Karpas-422 (cell line): ENCODE data around the gene GTF2F2. TPM values are rescaled to one million over a fixed set of nuclear protein-coding genes. Genes with fewer than 3 reads are reported as not detected.
A peak's percentile ranks its signal among the peaks of the same experiment; 100 is the strongest.

Source experiments
- DNase-seq: peaks from one replicate; pipeline ENCODE4 v3.0.0-alpha.2; 2015
- H2AFZ ChIP-seq: fragments of 200-600 bp; sonication (generic); 2 replicates; pipeline ENCODE4 v1.6.1; 2014; ENCODE audit warnings: antibody characterized with exemption, low read length, mixed read lengths
- H3K27ac ChIP-seq: fragments of 200-600 bp; sonication (generic); 2 replicates; pipeline ENCODE4 v1.5.1; 2014; ENCODE audit warnings: mild to moderate bottlenecking, low read length, moderate library complexity
- H3K27me3 ChIP-seq: fragments of 200-600 bp; sonication (generic); 2 replicates; pipeline ENCODE4 v1.6.1; 2014; ENCODE audit warnings: low read length, mixed read lengths
- H3K36me3 ChIP-seq: fragments of 200-600 bp; sonication (generic); 2 replicates; pipeline ENCODE4 v1.6.1; 2014; ENCODE audit warnings: low read length, mixed read lengths; ENCODE audit not compliant: insufficient read depth
- H3K4me1 ChIP-seq: fragments of 200-600 bp; sonication (generic); 2 replicates; pipeline ENCODE4 v1.6.1; 2014; ENCODE audit warnings: mild to moderate bottlenecking, low read length, mixed read lengths
- H3K4me2 ChIP-seq: fragments of 200-600 bp; sonication (generic); 2 replicates; pipeline ENCODE4 v1.6.1; 2014; ENCODE audit warnings: low read length, low read depth, mild to moderate bottlenecking; ENCODE audit not compliant: poor library complexity, severe bottlenecking
- H3K4me3 ChIP-seq: fragments of 200-600 bp; sonication (generic); 2 replicates; pipeline ENCODE4 v1.5.1; 2014; ENCODE audit warnings: mild to moderate bottlenecking, antibody characterized with exemption, low read length, mixed read lengths
- H3K79me2 ChIP-seq: fragments of 200-600 bp; sonication (generic); 2 replicates; pipeline ENCODE4 v1.6.1; 2014; ENCODE audit warnings: mild to moderate bottlenecking, low read length, mixed read lengths
- H3K9ac ChIP-seq: fragments of 200-600 bp; sonication (generic); 2 replicates; pipeline ENCODE4 v1.6.0; 2014; ENCODE audit warnings: low read length
- H3K9me2 ChIP-seq: fragments of 200-600 bp; sonication (generic), shearing (Covaris generic); replicated peaks from 2 replicates; pipeline ENCODE4 v1.6.0; 2014; ENCODE audit warnings: mild to moderate bottlenecking, low read length, moderate library complexity; ENCODE audit not compliant: insufficient read depth
- H3K9me3 ChIP-seq: fragments of 300-700, 200-600 bp; sonication (generic); 2 replicates; pipeline ENCODE4 v1.6.1; 2014; ENCODE audit warnings: low read length, mixed read lengths
- H4K20me1 ChIP-seq: fragments of 200-600 bp; sonication (generic); 2 replicates; pipeline ENCODE4 v1.6.1; 2014; ENCODE audit warnings: mild to moderate bottlenecking, antibody characterized with exemption, low read length, low read depth; ENCODE audit not compliant: insufficient read depth
- small RNA-seq: library from RNA; depleted of rRNA; stranded (forward); fragments of <200 nt; gene quantifications from one replicate; pipeline ENCODE3, GENCODE V24; 2014
- total RNA-seq: library from RNA; depleted of rRNA; stranded (reverse); fragments of >200 nt; shearing (Covaris generic); gene quantifications from 2 replicates; pipeline ENCODE4 v1.2.3, GENCODE V29; 2014; ENCODE audit warnings: low replicate concordance; rRNA removed

Gene GTF2F2
- total RNA-seq, 1 experiment from 2014 or later: 31.7 TPM

DNA sequence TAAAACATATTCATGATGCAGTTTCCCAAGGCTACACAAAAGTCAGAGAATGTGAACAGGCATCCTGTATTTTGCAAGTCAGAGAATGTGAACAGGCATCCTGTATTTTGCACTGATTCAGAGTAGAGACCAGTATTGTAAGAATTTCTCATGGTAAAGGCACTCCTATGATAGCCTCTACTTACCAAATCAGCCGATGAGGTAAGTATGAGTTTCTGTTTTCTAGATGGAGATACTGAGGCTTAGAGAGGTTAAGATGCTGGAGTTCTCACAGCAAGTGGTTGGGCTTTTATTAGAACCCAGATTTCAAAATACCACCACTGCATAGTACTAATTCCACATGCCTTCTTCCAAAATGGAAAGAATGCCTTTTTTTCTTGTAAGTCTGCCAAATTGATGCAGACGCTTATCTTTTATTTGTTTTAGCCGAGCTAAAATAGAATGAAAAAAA lies 208.4 kb downstream of the GTF2F2 start:
- H3K4me2 ChIP-seq: no peak overlapping the region
- no peak overlapping the region for H3K9ac ChIP-seq
- no peaks in the 10 kb centered on the region for H3K36me3 ChIP-seq
- no peaks in the 10 kb centered on the region for H3K27me3 ChIP-seq
- H3K4me3 ChIP-seq: no peak overlapping the region
- no peaks in the 10 kb centered on the region for H3K9me2 ChIP-seq
- H3K27ac ChIP-seq: no peak overlapping the region
- H3K79me2 ChIP-seq: no peaks in the 10 kb centered on the region
- DNase-seq: no peak
- H4K20me1 ChIP-seq: no peaks in the 10 kb centered on the region
- peaks cover 13% of the 10 kb centered on the region for H3K4me1 ChIP-seq
- H2AFZ ChIP-seq: no peak overlapping the region
- H3K9me3 ChIP-seq: no peaks in the 10 kb centered on the region

DNA sequence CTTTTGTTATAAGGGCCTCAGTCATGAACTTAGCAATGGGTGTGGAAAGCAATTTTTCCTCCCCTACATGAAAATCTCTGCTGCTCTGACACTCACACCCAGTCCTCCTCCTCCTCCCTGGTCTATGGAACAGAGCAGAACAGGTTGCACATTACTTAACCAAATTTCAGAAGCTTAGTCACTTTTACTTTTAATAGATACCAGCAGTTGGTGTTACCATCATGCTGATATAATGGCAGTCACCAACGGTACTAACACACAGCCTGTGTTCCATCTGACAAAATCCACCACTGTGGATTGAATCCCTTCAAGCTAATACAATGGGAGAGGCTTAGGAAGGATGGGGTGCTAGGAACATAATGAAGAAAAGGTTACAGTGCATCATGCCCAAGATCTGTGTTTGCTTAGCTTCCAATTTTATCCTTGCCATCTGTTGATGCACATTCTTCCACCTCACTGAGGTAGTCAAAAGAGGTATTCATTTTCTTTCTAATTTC lies 210.9 kb downstream of the GTF2F2 start:
- Histone ChIP-seq H3K9ac (no peak overlapping the region), H3K27me3 (no peaks in the 10 kb centered on the region), H3K9me2 (no peaks in the 10 kb centered on the region), H3K27ac (no peak overlapping the region), H3K4me2 (no peak overlapping the region), H3K9me3 (no peaks in the 10 kb centered on the region), H3K4me1 (peaks cover 13% of the 10 kb centered on the region), H4K20me1 (peaks cover 18% of the 10 kb centered on the region; the same call in 1 of the 2 replicates), H2AFZ (no peak overlapping the region), H3K79me2 (no peaks in the 10 kb centered on the region), H3K36me3 (peaks cover 2% of the 10 kb centered on the region; the same call in 1 of the 2 replicates), H3K4me3 (no peak overlapping the region)
- DNase-seq: peak; percentile 53

DNA sequence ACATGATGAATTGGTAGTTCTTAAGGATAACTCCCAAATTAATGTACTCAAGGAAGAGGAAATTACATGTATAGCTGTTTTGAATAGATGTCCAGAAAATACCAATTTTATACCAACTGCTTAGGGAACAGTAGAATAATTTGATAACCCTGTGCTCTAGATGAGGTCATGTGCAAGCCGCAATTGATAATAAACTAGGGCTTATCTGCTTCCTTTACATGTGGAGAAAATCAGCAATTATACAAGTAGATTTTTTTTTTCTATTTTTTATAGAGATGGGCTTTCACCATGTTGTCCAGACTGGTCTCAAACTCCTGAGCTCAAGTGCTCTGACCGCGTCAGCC lies 211.4 kb downstream of the GTF2F2 start:
- no peak overlapping the region for H3K27ac ChIP-seq
- H3K9ac ChIP-seq: no peak overlapping the region
- peaks cover 7% of the 10 kb centered on the region for H3K36me3 ChIP-seq
- H3K9me2 ChIP-seq: no peaks in the 10 kb centered on the region
- no peak overlapping the region for H3K4me3 ChIP-seq
- H3K4me2 ChIP-seq: no peak overlapping the region
- H3K4me1 ChIP-seq: peaks cover 13% of the 10 kb centered on the region
- peaks cover 23% of the 10 kb centered on the region; the same call in 1 of the 2 replicates for H4K20me1 ChIP-seq
- DNase-seq: no peak
- no peaks in the 10 kb centered on the region for H3K79me2 ChIP-seq
- no peak overlapping the region for H2AFZ ChIP-seq
- no peaks in the 10 kb centered on the region for H3K9me3 ChIP-seq
- H3K27me3 ChIP-seq: no peaks in the 10 kb centered on the region

DNA sequence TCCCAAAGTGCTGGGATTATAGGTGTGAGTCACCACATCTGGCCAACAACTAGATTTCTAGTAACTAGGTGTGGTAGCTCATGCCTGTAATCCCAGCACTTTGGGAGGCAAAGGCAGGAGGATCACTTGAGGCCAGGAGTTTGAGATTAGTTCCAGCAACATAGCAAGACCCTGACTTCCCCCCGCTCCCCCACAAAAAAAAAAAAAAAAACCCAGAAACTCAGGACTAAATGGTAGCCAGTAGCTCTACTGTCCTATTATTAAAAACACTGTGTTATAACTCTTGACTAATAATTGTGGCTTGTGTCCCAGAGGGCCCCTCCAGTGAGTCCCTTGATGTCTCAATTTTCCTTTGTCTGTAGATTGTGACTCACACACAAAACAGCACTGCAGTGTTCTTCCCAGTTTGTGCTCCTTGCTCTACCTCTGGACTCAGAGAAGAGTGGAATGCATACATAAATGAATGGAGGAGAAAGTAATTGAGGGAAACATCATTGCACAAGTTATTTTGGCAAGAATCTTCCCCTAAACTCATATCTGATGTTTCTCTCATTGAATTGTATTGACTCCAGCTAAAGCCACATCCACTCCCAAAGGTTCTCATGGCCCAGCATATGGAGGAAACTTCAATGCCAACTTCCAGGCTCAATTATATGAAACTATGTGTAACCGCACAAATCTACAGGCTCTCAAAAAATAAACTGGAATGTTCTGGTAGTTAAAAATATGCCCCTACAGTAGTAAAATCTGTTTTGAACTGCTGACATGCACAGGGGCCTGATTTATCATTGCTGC lies 211.9 kb downstream of the GTF2F2 start:
- no peak overlapping the region for H3K27ac ChIP-seq
- H4K20me1 ChIP-seq: peaks cover 28% of the 10 kb centered on the region
- H3K9ac ChIP-seq: no peak overlapping the region
- no peaks in the 10 kb centered on the region for H3K79me2 ChIP-seq
- peaks cover 13% of the 10 kb centered on the region for H3K4me1 ChIP-seq
- no peaks in the 10 kb centered on the region for H3K9me3 ChIP-seq
- no peaks in the 10 kb centered on the region for H3K27me3 ChIP-seq
- no peak overlapping the region for H2AFZ ChIP-seq
- DNase-seq: peak; percentile 51
- no peaks in the 10 kb centered on the region for H3K9me2 ChIP-seq
- H3K36me3 ChIP-seq: peaks cover 12% of the 10 kb centered on the region
- H3K4me2 ChIP-seq: no peak overlapping the region
- H3K4me3 ChIP-seq: no peak overlapping the region

DNA sequence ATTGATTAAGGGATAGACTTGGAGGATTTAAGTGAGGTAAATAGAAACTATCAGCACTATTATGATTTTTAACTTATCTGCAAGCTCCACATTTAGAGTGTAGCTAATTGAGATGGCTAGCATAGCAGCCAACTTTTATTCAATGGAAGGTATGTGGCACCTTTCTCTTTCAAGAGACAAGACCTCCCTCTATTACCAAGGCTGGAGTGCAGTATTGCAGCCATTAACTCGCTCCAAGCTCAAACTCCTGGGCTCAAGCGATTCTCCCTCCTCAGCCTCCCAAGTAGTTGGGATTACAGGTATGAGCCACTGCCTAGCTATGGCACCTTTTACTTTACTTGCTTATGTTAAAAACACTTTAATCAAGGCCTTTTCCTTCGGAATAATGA lies 212.5 kb downstream of the GTF2F2 start:
- H2AFZ ChIP-seq: no peak overlapping the region
- H3K27me3 ChIP-seq: no peaks in the 10 kb centered on the region
- no peaks in the 10 kb centered on the region for H3K9me3 ChIP-seq
- no peak overlapping the region for H3K9ac ChIP-seq
- no peak overlapping the region for H3K27ac ChIP-seq
- no peak overlapping the region for H3K4me3 ChIP-seq
- peaks cover 18% of the 10 kb centered on the region for H3K36me3 ChIP-seq
- DNase-seq: no peak
- H4K20me1 ChIP-seq: peaks cover 34% of the 10 kb centered on the region
- H3K4me1 ChIP-seq: peaks cover 13% of the 10 kb centered on the region
- no peaks in the 10 kb centered on the region for H3K9me2 ChIP-seq
- H3K79me2 ChIP-seq: 0 out of 2 replicates have a peak, but pooled peaks cover 1% of the 10 kb centered on the region
- H3K4me2 ChIP-seq: no peak overlapping the region

DNA sequence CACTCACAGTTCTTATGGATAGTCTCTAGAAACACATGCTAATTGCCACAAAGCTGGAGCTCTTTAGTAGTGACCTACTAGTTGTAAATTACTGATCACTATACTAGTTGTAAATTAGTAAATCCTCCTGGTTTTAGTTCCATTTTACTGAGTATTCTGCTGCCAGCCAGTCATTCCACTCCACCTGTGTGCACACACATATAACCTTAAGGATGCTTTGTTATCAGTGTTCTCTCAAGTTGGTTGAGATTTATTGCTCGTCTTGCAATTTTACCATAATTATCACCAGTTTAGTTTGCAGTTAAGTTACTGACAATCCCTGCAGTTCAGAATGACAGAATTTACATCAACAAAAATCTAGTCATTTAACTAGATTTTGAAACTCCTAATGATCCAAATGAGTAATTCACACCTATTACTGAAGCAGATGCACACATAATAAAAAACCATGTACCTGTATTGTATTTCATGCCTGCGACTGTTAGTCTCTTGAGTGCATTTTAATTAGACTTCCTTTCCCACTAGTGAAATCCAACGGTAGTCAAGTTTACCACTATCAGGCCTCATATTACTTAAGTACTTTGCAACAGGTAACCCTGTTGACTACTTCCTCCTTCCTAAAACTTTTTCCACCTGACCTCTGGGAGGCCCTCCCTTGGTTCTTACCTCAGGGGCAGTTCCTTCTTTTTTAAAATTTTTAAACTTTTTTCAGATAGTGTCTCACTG lies 213.1 kb downstream of the GTF2F2 start:
- peaks cover 24% of the 10 kb centered on the region for H3K36me3 ChIP-seq
- peaks cover 16% of the 10 kb centered on the region for H3K4me1 ChIP-seq
- no peak overlapping the region for H3K27ac ChIP-seq

More for the DNA sequence above, 213.1 kb downstream of the GTF2F2 start:
- Histone ChIP-seq H3K9me2 (no peaks in the 10 kb centered on the region), H3K79me2 (peaks cover 7% of the 10 kb centered on the region), H3K27me3 (no peaks in the 10 kb centered on the region), H4K20me1 (peaks cover 40% of the 10 kb centered on the region), H3K9ac (no peak overlapping the region), H3K4me2 (no peak overlapping the region), H2AFZ (no peak overlapping the region), H3K4me3 (no peak overlapping the region), H3K9me3 (no peaks in the 10 kb centered on the region)
- no peak for DNase-seq

Small RNA genes within 50 kb of the gene (small RNA-seq; reads per million reads assigned to genes)
- gene AL138693.1 (not detected), gene AL138963.2 (not detected)

Other genes with a start within 250 kb of the GTF2F2 start
- gene NUFIP1, start 131.0 kb upstream of the GTF2F2 start, total RNA-seq: 3.8 and 7.3 TPM in 2 replicates
- gene GPALPP1, start 131.0 kb upstream of the GTF2F2 start, total RNA-seq: 23.8 and 36.2 TPM in 2 replicates
- not detected in 2 replicates for gene KCTD4, start 80.5 kb downstream of the GTF2F2 start, total RNA-seq
- gene TPT1, start 220.7 kb downstream of the GTF2F2 start, total RNA-seq: 2,059 and 2,102 TPM in 2 replicates